PC-3 (cell line): ENCODE measurements around the gene FRMD4B.

ENCODE experiments used
- CTCF ChIP-seq: fragments of 300-600 bp; sonication (generic); conservative IDR thresholded peaks from 2 replicates; pipeline ENCODE4 v1.5.1; 2017; ENCODE audit warnings: antibody characterized with exemption, low read depth, mild to moderate bottlenecking, low read length
- EZH2 ChIP-seq: fragments of 300-600 bp; sonication (generic); IDR thresholded peaks from one replicate; pipeline ENCODE4 v1.6.1; 2017; ENCODE audit warnings: antibody characterized with exemption, mild to moderate bottlenecking, low read length; ENCODE audit not compliant: unreplicated experiment
- EZH2phosphoT487 ChIP-seq: fragments of 300-600 bp; sonication (generic); IDR thresholded peaks from 2 replicates; pipeline ENCODE4 v1.6.1; 2018; ENCODE audit warnings: mild to moderate bottlenecking, antibody characterized with exemption, low read length, borderline replicate concordance

GRCh38 chr3:69272556-69272955 is 113.3 kb downstream of the FRMD4B start:
- no peak for TF ChIP-seq CTCF
- TF ChIP-seq EZH2phosphoT487 = no peak
- no peak for TF ChIP-seq EZH2
